BLaER1 treated with 17β-estradiol and CSF1 and Interleukin-3, amounts not matched to agents 10 nM and 100 nM (cell line): ENCODE results near the gene TRPM2.

Experiments
- H3K27ac ChIP-seq, 11 experiments: shearing (Covaris generic); formaldehyde crosslinking; 2 replicates each; pipeline ENCODE4 v1.8.1; 2022
- H3K27me3 ChIP-seq, 11 experiments: shearing (Covaris generic); formaldehyde crosslinking; 2 replicates each; pipeline ENCODE4 v1.8.1; 2022
- H3K36me3 ChIP-seq, 11 experiments: shearing (Covaris generic); formaldehyde crosslinking; 2 replicates each; pipeline ENCODE4 v1.8.1; 2022
- H3K4me1 ChIP-seq, 10 experiments: shearing (Covaris generic); formaldehyde crosslinking; 2 replicates each; pipeline ENCODE4 v1.8.1; 2022
- H3K4me2 ChIP-seq, 11 experiments: shearing (Covaris generic); formaldehyde crosslinking; 2 replicates each; pipeline ENCODE4 v1.8.1; 2022
- H3K4me3 ChIP-seq, 10 experiments: shearing (Covaris generic); formaldehyde crosslinking; 2 replicates each; pipeline ENCODE4 v1.8.1; 2022
- H3K9ac ChIP-seq, 11 experiments: shearing (Covaris generic); formaldehyde crosslinking; 2 replicates each; pipeline ENCODE4 v1.8.1; 2022
- H3K9me3 ChIP-seq, 11 experiments: shearing (Covaris generic); formaldehyde crosslinking; replicated peaks in 1 of 11; 2 replicates each; pipeline ENCODE4 v1.8.1; 2022
- H4K20me1 ChIP-seq, 11 experiments: shearing (Covaris generic); formaldehyde crosslinking; 2 replicates each; pipeline ENCODE4 v1.8.1; 2022
- Cebpa-rat ChIP-seq, 11 experiments: shearing (Covaris generic); IDR thresholded peaks; 2 replicates each; pipeline ENCODE4 v1.8.1; 2022

Gene TRPM2

DNA sequence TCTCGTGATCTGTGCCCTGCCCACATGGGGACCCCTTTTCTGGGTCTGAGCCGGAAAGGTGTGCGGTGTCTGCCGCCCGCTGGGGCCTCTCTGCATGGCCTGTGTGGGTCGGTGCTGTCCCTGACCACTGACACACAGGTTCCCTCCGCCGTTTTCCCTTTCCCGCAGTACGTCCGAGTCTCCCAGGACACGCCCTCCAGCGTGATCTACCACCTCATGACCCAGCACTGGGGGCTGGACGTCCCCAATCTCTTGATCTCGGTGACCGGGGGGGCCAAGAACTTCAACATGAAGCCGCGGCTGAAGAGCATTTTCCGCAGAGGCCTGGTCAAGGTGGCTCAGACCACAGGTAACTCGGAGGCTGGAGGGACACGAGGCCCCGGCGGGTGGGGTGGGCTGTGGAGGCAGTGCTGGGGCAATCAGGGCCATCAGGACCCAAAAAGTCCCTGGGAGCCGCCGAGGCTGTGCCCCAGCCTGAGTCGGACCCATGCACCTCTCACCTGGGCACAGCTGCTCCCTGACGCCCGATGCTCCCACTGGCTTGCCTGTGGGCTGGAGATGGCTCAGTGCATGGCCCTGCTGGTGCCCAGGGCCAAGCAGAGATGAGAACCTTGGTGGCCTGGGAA lies 13.3 kb downstream of the TRPM2 start:
- H3K4me3 ChIP-seq = no peak overlapping the region
- no peaks in the 10 kb centered on the region for H3K27me3 ChIP-seq
- peaks cover 37 to 92% (median 82%) of the 10 kb centered on the region in 11 experiments for H4K20me1 ChIP-seq
- no peak for TF ChIP-seq Cebpa-rat (IDR thresholded peaks at IDR 0.05)
- H3K4me2 ChIP-seq = no peak overlapping the region
- H3K9me3 ChIP-seq = peaks cover 0 to 25% (median 17%) of the 10 kb centered on the region in 11 experiments; a peak in 18 of 22 replicates
- no peak overlapping the region for H3K27ac ChIP-seq
- H3K36me3 ChIP-seq = peaks cover 80 to 96% (median 91%) of the 10 kb centered on the region in 11 experiments
- peaks cover 15 to 35% (median 27%) of the 10 kb centered on the region in 10 experiments for H3K4me1 ChIP-seq
- H3K9ac ChIP-seq = no peak overlapping the region

DNA sequence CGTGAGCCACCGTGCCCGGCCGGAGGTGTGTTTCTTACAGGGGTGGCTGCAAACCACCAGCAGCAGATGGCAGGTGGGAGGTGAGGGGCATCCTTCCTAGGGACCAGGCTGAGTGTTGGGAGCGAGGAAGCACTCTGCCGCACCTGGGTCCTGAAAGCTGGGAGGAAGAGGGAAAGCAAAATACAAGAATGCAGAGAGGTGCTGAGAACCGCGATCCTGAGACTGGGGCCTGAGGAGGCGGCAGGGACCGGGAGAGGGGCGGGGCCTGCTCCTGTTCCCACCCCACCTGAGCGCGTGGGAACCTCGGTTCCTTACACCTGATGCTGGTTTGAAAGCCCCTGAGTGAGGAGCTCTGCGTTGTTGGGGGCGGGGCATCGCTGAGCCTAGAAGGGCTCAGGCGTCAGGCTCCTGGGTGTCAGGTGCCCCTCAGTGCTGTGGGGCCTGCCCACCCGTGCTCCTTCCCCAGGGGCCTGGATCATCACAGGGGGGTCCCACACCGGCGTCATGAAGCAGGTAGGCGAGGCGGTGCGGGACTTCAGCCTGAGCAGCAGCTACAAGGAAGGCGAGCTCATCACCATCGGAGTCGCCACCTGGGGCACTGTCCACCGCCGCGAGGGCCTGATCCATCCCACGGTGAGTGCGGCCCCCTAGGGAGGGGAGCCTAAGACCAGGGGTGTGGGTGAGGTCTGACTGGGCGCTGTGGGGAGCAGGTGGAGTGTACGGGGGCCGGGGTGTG lies 15.5 kb downstream of the TRPM2 start:
- Histone ChIP-seq H3K4me3 (no peak overlapping the region), H3K36me3 (peaks cover 84 to 96% (median 94%) of the 10 kb centered on the region in 11 experiments), H4K20me1 (peaks cover 35 to 85% (median 73%) of the 10 kb centered on the region in 11 experiments), H3K27ac (0 out of 22 replicates have a peak overlapping the region, but pooled peaks of 1 of the 11 experiments have one; percentile 9), H3K9me3 (peaks cover 0 to 39% (median 15%) of the 10 kb centered on the region in 11 experiments; a peak in 17 of 22 replicates), H3K4me2 (no peak overlapping the region), H3K9ac (no peak overlapping the region), H3K27me3 (no peaks in the 10 kb centered on the region), H3K4me1 (peaks cover 12 to 35% (median 26%) of the 10 kb centered on the region in 10 experiments)
- no peak for TF ChIP-seq Cebpa-rat (IDR thresholded peaks at IDR 0.05)

DNA sequence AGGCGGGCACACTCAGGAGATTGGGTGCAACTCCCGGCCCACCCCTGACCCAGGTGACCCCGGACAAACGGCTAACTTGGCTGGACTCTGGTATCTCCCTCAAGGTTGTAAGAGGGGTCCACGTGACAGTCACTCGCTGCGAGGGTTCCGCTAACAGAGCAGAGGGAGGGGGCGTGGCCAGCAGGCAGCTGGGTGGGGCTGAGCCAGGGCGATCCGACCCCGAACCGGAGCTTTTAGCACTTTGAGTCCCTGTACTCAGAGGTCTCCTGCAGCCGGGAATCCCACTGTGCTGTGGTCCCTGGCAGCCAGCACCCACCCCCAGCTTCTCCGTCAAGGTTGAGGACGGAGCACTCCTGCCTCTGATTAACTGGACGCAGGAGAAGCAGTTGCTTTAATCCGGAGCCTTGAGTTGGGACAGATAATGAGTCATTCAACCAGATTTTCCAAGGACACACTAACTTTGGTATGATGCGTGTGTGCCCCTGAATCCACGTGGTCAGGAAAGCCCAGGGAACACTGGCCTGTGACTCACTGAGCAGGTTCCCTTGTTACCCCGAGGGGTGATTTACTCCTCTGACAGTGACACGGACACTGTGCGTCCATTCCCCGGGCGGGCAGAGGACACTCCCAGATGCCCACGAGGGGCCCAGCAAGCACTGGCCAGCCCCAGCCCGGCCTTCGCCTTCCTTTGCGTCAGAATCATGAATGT lies 16.8 kb downstream of the TRPM2 start:
- H3K4me2 ChIP-seq = no peak overlapping the region

DNA sequence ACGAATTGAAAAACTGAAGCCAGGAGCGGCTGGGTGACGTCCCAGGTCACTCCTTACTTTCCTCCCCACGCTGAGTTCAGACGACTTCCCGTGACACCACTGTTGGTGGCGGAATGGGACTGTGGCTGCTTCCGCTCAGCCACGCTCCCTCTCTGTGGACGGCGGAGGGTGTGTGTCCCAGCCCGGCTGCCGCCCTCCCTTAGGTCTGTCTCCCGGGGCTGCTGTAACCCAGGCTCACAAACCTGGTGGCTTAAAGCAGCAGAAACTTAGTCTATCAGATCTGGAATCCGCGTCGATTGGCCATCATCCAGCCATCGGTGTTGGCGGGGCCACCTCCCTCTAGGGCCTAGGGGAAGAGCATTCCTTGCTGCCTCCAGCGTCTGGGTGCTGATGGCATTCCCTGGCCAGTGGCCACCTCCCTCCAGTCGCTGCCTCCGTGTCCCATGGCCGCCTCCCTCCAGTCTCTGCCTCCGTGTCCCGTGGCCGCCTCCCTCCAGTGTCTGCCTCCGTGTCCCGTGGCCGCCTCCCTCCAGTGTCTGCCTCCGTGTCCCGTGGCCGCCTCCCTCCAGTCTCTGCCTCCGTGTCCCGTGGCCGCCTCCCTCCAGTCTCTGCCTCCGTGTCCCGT lies 17.5 kb downstream of the TRPM2 start:
- no peak overlapping the region for H3K9ac ChIP-seq
- no peak for TF ChIP-seq Cebpa-rat (IDR thresholded peaks at IDR 0.05)
- peaks cover 18 to 66% (median 53%) of the 10 kb centered on the region in 11 experiments; a peak in 21 of 22 replicates for H4K20me1 ChIP-seq
- no peak overlapping the region for H3K4me2 ChIP-seq
- no peak overlapping the region for H3K4me3 ChIP-seq
- peaks cover 24 to 45% (median 40%) of the 10 kb centered on the region in 10 experiments for H3K4me1 ChIP-seq
- H3K9me3 ChIP-seq = peaks cover 6 to 54% (median 27%) of the 10 kb centered on the region in 11 experiments; a peak in 20 of 22 replicates
- H3K36me3 ChIP-seq = peaks cover 80 to 95% (median 92%) of the 10 kb centered on the region in 11 experiments
- no peaks in the 10 kb centered on the region for H3K27me3 ChIP-seq
- H3K27ac ChIP-seq = peak overlapping the region in 1 of 11 experiments; percentile 31; a peak in 2 of 22 replicates

More for the DNA sequence above, 16.8 kb downstream of the TRPM2 start:
- Histone ChIP-seq H3K4me3 (no peak overlapping the region), H3K27ac (peak overlapping the region in 1 of 11 experiments; percentile 31; a peak in 2 of 22 replicates), H3K27me3 (no peaks in the 10 kb centered on the region), H3K4me1 (peaks cover 17 to 38% (median 33%) of the 10 kb centered on the region in 10 experiments), H3K36me3 (peaks cover 81 to 95% (median 93%) of the 10 kb centered on the region in 11 experiments), H4K20me1 (peaks cover 24 to 72% (median 60%) of the 10 kb centered on the region in 11 experiments), H3K9me3 (peaks cover 6 to 51% (median 27%) of the 10 kb centered on the region in 11 experiments; a peak in 20 of 22 replicates), H3K9ac (no peak overlapping the region)
- TF ChIP-seq Cebpa-rat (IDR thresholded peaks at IDR 0.05) = no peak

DNA sequence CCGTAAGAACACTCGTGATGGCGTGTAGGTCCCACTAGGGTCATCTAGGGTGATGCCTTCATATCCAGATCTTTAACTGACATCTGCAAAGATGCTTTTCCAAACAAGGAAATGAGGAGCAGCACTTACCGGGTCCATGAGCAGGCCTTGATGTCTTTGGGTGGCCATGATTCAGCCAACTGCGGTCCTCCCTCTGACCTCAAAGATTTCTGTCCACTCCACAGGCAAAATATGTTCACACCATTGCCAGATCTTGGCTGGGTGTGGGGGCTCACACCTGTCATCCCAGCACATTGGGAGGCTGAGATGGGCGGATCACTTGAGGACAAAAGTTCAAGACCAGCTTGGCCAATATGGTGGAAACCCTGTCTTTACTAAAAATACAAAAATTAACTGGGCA lies 18.2 kb downstream of the TRPM2 start:
- H3K9me3 ChIP-seq = peaks cover 6 to 55% (median 27%) of the 10 kb centered on the region in 11 experiments; a peak in 20 of 22 replicates
- peak overlapping the region in 1 of 11 experiments; percentile 15; a peak in 1 of 22 replicates for H3K27ac ChIP-seq
- H3K36me3 ChIP-seq = peaks cover 80 to 95% (median 92%) of the 10 kb centered on the region in 11 experiments
- H3K9ac ChIP-seq = no peak overlapping the region
- H3K4me3 ChIP-seq = no peak overlapping the region
- H3K27me3 ChIP-seq = no peaks in the 10 kb centered on the region
- H3K4me1 ChIP-seq = peaks cover 31 to 52% (median 47%) of the 10 kb centered on the region in 10 experiments
- H3K4me2 ChIP-seq = peak overlapping the region in 2 of 11 experiments; percentile 1 to 99; a peak in 2 of 22 replicates
- peaks cover 11 to 66% (median 49%) of the 10 kb centered on the region in 11 experiments; a peak in 20 of 22 replicates for H4K20me1 ChIP-seq
- TF ChIP-seq Cebpa-rat (IDR thresholded peaks at IDR 0.05) = no peak

DNA sequence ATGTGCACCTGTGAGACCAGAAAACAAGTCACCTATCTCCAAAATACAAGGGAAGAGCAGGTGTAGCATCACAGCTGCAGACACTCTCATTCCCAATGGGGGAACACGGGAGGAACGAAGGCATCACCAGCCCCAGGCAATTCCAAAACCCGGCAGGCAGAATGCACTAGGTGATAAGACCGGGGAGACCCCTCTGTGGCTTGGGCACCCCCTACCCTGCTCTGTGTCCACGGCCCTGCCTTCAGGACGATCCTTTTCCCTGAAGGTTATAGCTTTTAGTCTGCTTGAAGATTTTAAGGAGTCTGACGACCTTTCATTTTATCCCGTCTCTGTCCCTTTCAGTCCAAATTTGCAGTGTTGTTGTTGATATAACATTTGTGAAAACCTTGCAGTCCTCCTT lies 19.2 kb downstream of the TRPM2 start:
- Histone ChIP-seq H3K36me3 (peaks cover 75 to 95% (median 92%) of the 10 kb centered on the region in 11 experiments), H3K4me3 (no peak overlapping the region), H3K9me3 (peaks cover 6 to 55% (median 27%) of the 10 kb centered on the region in 11 experiments; a peak in 20 of 22 replicates), H3K27ac (peak overlapping the region in 3 of 11 experiments; percentile 1 to 25 (median 24); a peak in 4 of 22 replicates), H3K4me1 (peaks cover 41 to 63% (median 57%) of the 10 kb centered on the region in 10 experiments), H3K27me3 (no peaks in the 10 kb centered on the region), H3K9ac (no peak overlapping the region), H4K20me1 (peaks cover 1 to 66% (median 39%) of the 10 kb centered on the region in 11 experiments; a peak in 20 of 22 replicates), H3K4me2 (peak overlapping the region in 7 of 11 experiments; percentile 12 to 99 (median 88); a peak in 10 of 22 replicates)
- no peak for TF ChIP-seq Cebpa-rat (IDR thresholded peaks at IDR 0.05)

DNA sequence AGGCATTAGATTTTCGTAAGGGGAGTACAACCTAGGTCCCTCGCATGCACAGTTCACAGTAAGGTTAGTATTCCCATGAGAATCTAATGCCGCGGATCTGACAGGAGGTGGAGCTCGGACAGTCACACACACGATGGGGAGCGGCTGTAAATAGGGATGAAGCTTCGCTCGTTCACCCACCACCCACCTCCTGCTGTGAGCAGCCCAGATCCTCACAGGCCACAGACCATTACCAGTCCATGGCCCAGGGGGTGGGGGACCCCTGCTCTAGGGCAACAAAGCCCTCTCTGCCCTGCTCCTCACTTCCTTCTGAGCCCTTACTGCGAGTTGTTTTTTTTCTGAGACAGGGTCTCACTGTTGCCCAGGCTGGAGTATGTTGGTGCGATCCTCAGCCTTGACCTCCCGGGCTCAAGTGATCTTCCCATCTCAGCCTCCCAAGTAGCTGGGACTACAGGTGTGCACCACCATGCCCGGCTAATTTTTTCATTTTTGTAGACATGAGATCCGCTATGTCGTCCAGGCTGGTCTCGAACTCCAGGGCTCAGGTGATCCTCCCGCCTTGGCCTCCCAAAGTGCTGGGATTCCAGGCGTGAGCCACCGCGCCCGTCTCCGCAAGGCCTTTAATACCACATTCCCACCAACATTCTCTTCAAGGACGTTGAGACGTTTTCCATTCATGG lies 21.3 kb downstream of the TRPM2 start:
- peak overlapping the region; percentile 79 to 99 (median 85) for H3K4me2 ChIP-seq
- peak overlapping the region in 8 of 11 experiments; percentile 47 to 76 (median 68); a peak in 15 of 22 replicates for H3K9ac ChIP-seq
- peaks cover 47 to 68% (median 62%) of the 10 kb centered on the region in 10 experiments for H3K4me1 ChIP-seq
- peaks cover 83 to 100% (median 97%) of the 10 kb centered on the region in 11 experiments for H3K36me3 ChIP-seq
- peaks cover 11 to 70% (median 29%) of the 10 kb centered on the region in 11 experiments; a peak in 20 of 22 replicates for H3K9me3 ChIP-seq
- H3K27ac ChIP-seq = peak overlapping the region; percentile 65 to 90 (median 83); a peak in 21 of 22 replicates
- no peak for TF ChIP-seq Cebpa-rat (IDR thresholded peaks at IDR 0.05)
- no peaks in the 10 kb centered on the region for H3K27me3 ChIP-seq
- H3K4me3 ChIP-seq = peak overlapping the region in 9 of 10 experiments; percentile 6 to 51 (median 42); a peak in 15 of 20 replicates
- peaks cover 0 to 70% (median 38%) of the 10 kb centered on the region in 11 experiments; a peak in 17 of 22 replicates for H4K20me1 ChIP-seq
